ENCODE measurements around the gene SPATA2L.

DNA sequence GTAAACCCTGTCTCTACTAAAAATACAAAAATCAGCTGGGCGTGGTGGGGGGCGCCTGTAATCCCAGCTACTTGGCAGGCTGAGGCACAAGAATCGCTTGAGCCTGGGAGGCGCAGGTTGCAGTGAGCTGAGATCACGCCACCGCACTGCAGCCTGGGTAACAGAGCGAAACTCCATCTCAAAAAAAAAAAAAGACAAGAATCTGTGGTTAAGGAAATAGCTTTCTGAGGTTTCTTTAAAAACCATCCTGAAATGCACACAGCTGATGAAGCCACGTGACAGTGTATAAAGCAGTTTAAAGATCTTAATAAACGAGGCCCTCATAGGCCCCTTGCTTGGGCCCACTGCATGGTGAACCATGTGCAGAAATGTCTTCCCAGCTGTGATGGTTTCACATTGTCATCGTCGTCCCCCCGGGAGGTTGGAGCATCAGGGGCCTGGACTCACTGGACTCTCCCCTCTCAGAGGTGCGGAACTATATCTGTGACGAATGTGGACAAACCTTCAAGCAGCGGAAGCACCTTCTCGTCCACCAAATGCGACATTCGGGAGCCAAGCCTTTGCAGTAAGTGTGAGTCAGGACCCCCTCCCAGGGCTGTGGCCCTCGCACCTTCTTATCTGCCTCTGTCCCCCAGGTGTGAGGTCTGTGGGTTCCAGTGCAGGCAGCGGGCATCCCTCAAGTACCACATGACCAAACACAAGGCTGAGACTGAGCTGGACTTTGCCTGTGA, 36.0 kb upstream of the SPATA2L start:
- no peak for TF ChIP-seq POLR2A (IDR thresholded peaks at IDR 0.05)
- TF ChIP-seq CTCF (IDR thresholded peaks at IDR 0.05), result no peak
- TF ChIP-seq EP300 (IDR thresholded peaks at IDR 0.05), result no peak

All from tibial nerve (tissue), 4 donors.